Natural killer cell (primary cell): Measurements from ENCODE around the gene IL19. TPM values are rescaled to one million over a fixed set of nuclear protein-coding genes. Genes with fewer than 3 reads are reported as not detected.

Source experiments
- ATAC-seq, 3 donors: fragments of 150-1000 bp in 2 of 3; fragments of 200-7000 bp in 1 of 3; cut with Tn5 transposase; 1 replicate in 1 of 3; 2 replicates in 2 of 3; pipeline ENCODE4 v1.10.0; 2021; ENCODE audit warnings: mild to moderate bottlenecking in 2 of 3, moderate library complexity in 2 of 3
- DNase-seq, 2 donors: peaks; one replicate each; pipeline versions ENCODE4 v3.0.0 to v3.0.0-alpha.2; 2013 to 2021; ENCODE audit warnings: mixed read lengths in 1 of 2
- H3K27ac ChIP-seq: one replicate; pipeline ENCODE4 v1.5.1; 2013; ENCODE audit warnings: mild to moderate bottlenecking, low read length
- H3K27me3 ChIP-seq: one replicate; pipeline ENCODE4 v1.6.1; 2013; ENCODE audit warnings: low read length; ENCODE audit not compliant: control insufficient read depth, insufficient read depth
- H3K36me3 ChIP-seq: one replicate; pipeline ENCODE4 v1.6.1; 2013; ENCODE audit warnings: low read length; ENCODE audit not compliant: control insufficient read depth, insufficient read depth
- H3K4me1 ChIP-seq: one replicate; pipeline ENCODE4 v1.6.1; 2013; ENCODE audit warnings: low read length; ENCODE audit not compliant: control insufficient read depth, insufficient read depth
- H3K4me3 ChIP-seq: one replicate; pipeline ENCODE4 v1.5.1; 2013; ENCODE audit warnings: low read length
- H3K9me3 ChIP-seq: one replicate; pipeline ENCODE4 v1.6.1; 2013; ENCODE audit warnings: low read length; ENCODE audit not compliant: control insufficient read depth, insufficient read depth
- H3K27ac Mint-ChIP-seq, 2 donors: one replicate each; pipeline ENCODE4 v1.8.0; 2022; ENCODE audit warnings: mild to moderate bottlenecking in 2 of 2, mixed read lengths in 2 of 2, moderate library complexity in 1 of 2
- H3K27me3 Mint-ChIP-seq, 2 donors: one replicate each; pipeline ENCODE4 v1.8.0; 2022; ENCODE audit warnings: low read depth in 2 of 2, mixed read lengths in 2 of 2
- H3K36me3 Mint-ChIP-seq: one replicate; pipeline ENCODE4 v1.8.0; 2022; ENCODE audit warnings: mixed read lengths
- H3K4me1 Mint-ChIP-seq, 2 donors: one replicate each; pipeline ENCODE4 v1.8.0; 2022; ENCODE audit warnings: mixed read lengths in 2 of 2
- H3K4me3 Mint-ChIP-seq: one replicate; pipeline ENCODE4 v1.8.0; 2022; ENCODE audit warnings: mild to moderate bottlenecking, moderate library complexity, mixed read lengths
- H3K9me3 Mint-ChIP-seq, 2 donors: one replicate each; pipeline ENCODE4 v1.8.0; 2022; ENCODE audit warnings: mixed read lengths in 2 of 2
- WGBS: methylation state at CpG from one replicate; pipeline ENCODE4 v1.1.7; 2013; ENCODE audit warnings: missing lambda C conversion rate; ENCODE audit not compliant: insufficient coverage; 5-methylcytosine and 5-hydroxymethylcytosine counted together
- intact Hi-C: fragments of 100-400 bp; cut with micrococcal nuclease; formaldehyde crosslinking; loops from one replicate; pipeline ENCODE4 v1.14.2; 2022
- total RNA-seq, 4 donors: library from RNA; stranded (reverse); fragments of 120-200 nt in 1 of 4; gene quantifications; one replicate each; pipeline versions ENCODE4 v1.2.3 to v1.2.4, GENCODE V29; 2013 to 2022
- TF ChIP-seq, protein P1 (sequence below): fragments of 200-600 bp; IDR thresholded peaks from one replicate; pipeline ENCODE4 v1.8.0; 2022; ENCODE audit warnings: antibody characterized with exemption

Gene IL19
- total RNA-seq, 3 donors from 2014 or later (not counting 1 experiment from before 2014, with no cell fraction given), result not detected

DNA sequence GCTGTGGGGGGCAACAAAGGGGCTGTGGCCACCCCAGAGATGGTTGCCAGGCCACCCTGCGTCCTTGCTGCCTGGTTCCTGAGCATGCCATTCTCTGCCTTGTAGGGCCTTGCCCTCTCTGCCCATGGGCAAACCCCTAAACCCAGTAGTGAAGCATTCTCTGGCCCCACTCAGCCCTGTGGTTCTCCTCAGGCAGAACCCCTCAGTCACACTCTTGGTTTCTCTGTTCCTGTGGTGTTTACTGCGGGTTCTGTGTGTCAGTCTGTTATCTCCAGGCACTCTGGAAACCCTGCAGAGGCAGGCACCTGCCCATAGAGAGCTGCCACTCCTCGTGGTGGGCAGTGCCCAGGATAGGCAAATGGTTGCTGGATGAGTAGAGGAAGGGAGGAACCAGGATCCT lies 41.1 kb upstream of the IL19 start:
- no peaks in the 10 kb centered on the region for H3K27me3 ChIP-seq
- TF ChIP-seq, protein P1, sequence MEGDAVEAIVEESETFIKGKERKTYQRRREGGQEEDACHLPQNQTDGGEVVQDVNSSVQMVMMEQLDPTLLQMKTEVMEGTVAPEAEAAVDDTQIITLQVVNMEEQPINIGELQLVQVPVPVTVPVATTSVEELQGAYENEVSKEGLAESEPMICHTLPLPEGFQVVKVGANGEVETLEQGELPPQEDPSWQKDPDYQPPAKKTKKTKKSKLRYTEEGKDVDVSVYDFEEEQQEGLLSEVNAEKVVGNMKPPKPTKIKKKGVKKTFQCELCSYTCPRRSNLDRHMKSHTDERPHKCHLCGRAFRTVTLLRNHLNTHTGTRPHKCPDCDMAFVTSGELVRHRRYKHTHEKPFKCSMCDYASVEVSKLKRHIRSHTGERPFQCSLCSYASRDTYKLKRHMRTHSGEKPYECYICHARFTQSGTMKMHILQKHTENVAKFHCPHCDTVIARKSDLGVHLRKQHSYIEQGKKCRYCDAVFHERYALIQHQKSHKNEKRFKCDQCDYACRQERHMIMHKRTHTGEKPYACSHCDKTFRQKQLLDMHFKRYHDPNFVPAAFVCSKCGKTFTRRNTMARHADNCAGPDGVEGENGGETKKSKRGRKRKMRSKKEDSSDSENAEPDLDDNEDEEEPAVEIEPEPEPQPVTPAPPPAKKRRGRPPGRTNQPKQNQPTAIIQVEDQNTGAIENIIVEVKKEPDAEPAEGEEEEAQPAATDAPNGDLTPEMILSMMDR, result no peak
- H3K4me1 ChIP-seq, result peaks cover 53% of the 10 kb centered on the region
- H3K4me3 ChIP-seq, result no peak overlapping the region
- H3K27ac ChIP-seq, result no peak overlapping the region
- H3K4me1 Mint-ChIP-seq, result peaks cover 49 to 63% of the 10 kb centered on the region in 2 donors
- WGBS, result 66% methylated on average over 3 of the region's 3 CpGs
- ATAC-seq, result peak in 2 of 3 donors; percentile 55 to 75
- H3K36me3 Mint-ChIP-seq, result peaks cover 14% of the 10 kb centered on the region
- H3K27me3 Mint-ChIP-seq, result no peaks in the 10 kb centered on the region
- no peaks in the 10 kb centered on the region for H3K9me3 ChIP-seq
- H3K4me3 Mint-ChIP-seq, result peak overlapping the region; percentile 49
- peaks cover 43% of the 10 kb centered on the region for H3K36me3 ChIP-seq
- peak overlapping the region; percentile 46 to 70 for H3K27ac Mint-ChIP-seq
- no peak for DNase-seq
- H3K9me3 Mint-ChIP-seq, result no peaks in the 10 kb centered on the region
- intact Hi-C loops, result loop anchor here (5.0 kb wide), 2 partner anchors 38 to 42 kb away; no protein-coding TSS in a partner anchor

DNA sequence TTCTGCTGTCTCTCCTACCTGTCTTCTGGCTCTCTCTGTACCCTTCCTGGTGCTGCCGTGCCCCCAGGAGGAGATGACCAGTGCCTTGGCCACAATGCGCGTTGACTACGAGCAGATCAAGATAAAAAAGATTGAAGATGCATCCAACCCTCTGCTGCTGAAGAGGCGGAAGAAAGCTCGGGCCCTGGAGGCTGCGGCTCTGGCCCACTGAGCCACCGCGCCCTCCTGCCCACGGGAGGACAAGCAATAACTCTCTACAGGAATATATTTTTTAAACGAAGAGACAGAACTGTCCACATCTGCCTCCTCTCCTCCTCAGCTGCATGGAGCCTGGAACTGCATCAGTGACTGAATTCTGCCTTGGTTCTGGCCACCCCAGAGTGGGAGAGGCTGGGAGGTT lies 38.1 kb upstream of the IL19 start:
- H3K4me1 Mint-ChIP-seq, result peaks cover 58 to 67% of the 10 kb centered on the region in 2 donors
- Histone ChIP-seq H3K27ac (no peak overlapping the region), H3K27me3 (no peaks in the 10 kb centered on the region), H3K9me3 (no peaks in the 10 kb centered on the region), H3K4me1 (peaks cover 65% of the 10 kb centered on the region), H3K36me3 (peaks cover 43% of the 10 kb centered on the region), H3K4me3 (no peak overlapping the region)
- H3K27me3 Mint-ChIP-seq, result no peaks in the 10 kb centered on the region
- no peak overlapping the region for H3K4me3 Mint-ChIP-seq
- no peaks in the 10 kb centered on the region for H3K9me3 Mint-ChIP-seq
- peak overlapping the region in 1 of 2 donors; percentile 8 for H3K27ac Mint-ChIP-seq
- TF ChIP-seq, protein P1, result no peak
- intact Hi-C loops, result no loop called here
- 91% methylated on average over 11 of the region's 11 CpGs for WGBS
- ATAC-seq (no peak), DNase-seq (no peak)
- H3K36me3 Mint-ChIP-seq, result peaks cover 14% of the 10 kb centered on the region

DNA sequence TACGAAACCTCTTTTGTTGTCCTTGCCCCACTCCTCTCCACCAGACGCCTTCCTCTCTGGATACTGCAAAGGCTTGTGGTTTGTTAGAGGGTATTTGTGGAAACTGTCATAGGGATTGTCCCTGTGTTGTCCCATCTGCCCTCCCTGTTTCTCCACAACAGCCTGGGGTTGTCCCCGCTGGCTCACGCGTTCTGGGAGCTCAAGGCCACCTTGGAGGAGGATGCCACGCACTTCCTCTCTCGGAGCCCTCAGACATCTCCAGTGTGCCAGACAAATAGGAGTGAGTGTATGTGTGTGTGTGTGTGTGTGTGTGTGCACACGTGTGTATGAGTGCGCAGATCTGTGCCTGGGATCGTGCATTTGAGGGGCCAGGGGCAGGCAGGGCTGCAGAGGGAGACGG lies 37.6 kb upstream of the IL19 start:
- no peak overlapping the region for H3K4me3 Mint-ChIP-seq
- peaks cover 43% of the 10 kb centered on the region for H3K36me3 ChIP-seq
- H3K27me3 Mint-ChIP-seq, result no peaks in the 10 kb centered on the region
- H3K4me1 ChIP-seq, result peaks cover 66% of the 10 kb centered on the region
- H3K27me3 ChIP-seq, result no peaks in the 10 kb centered on the region
- no peak overlapping the region for H3K27ac ChIP-seq
- TF ChIP-seq, protein P1, result no peak
- H3K4me1 Mint-ChIP-seq, result peaks cover 63 to 68% of the 10 kb centered on the region in 2 donors
- WGBS, result 93% methylated on average over 10 of the region's 11 CpGs
- H3K27ac Mint-ChIP-seq, result peak overlapping the region in 1 of 2 donors; percentile 8
- ATAC-seq (no peak), DNase-seq (no peak)
- intact Hi-C loops, result no loop called here
- no peaks in the 10 kb centered on the region for H3K9me3 ChIP-seq
- no peaks in the 10 kb centered on the region for H3K9me3 Mint-ChIP-seq
- peaks cover 14% of the 10 kb centered on the region for H3K36me3 Mint-ChIP-seq
- H3K4me3 ChIP-seq, result no peak overlapping the region
